ENCODE data around the gene RBM11. TPM values are rescaled to one million over a fixed set of nuclear protein-coding genes. Genes with fewer than 3 reads are reported as not detected.
A peak's percentile ranks its signal among the peaks of the same experiment; 100 is the strongest.
"Not testable (repeated sequence)": the region's sequence is repeated elsewhere in the genome, so short reads cannot be mapped to it uniquely, and the experiment has no call there.

The RBM11 gene
- total RNA-seq = 1.6 TPM in 2 replicates

GRCh38 chr21:14215971-14216641 lies at the start of gene RBM11:
TSS of gene RBM11 (plus strand) at chr21:14216157. CDS start at chr21:14216187, 30 bp downstream.
- intact Hi-C loops (cut with micrococcal nuclease) = loop anchor here (1.0 to 5.0 kb wide), 2 partner anchors 167 to 1516 kb away; partner anchors contain the start of gene HSPA13
- DNase-seq (peak; percentile 74), ATAC-seq (ENCODE audit: low read depth) (peak; percentile 97)
- peaks cover 11% of the 10 kb centered on the region for H3K27me3 Mint-ChIP-seq
- peaks cover 1% of the 10 kb centered on the region for H3K36me3 Mint-ChIP-seq (ENCODE audit: low read depth)
- peaks cover 7% of the 10 kb centered on the region for H3K4me1 Mint-ChIP-seq
- TF ChIP-seq CTCF (IDR thresholded peaks at IDR 0.05) = no peak
- H3K4me3 Mint-ChIP-seq = peak within 1 kb of the TSS; percentile 88
- H3K9me3 Mint-ChIP-seq = no peaks in the 10 kb centered on the region
- H3K27ac Mint-ChIP-seq = no peak within 1 kb of the TSS
- POLR2A ChIA-PET = interaction anchor here (0.7 kb wide), 1 partner anchor 166 kb away, joined by 4 read pairs; no protein-coding TSS in a partner anchor
- CTCF ChIA-PET = no interaction called here

- ATAC-seq (ENCODE audit: low read depth); H3K27me3 Mint-ChIP-seq; H3K9me3 Mint-ChIP-seq; DNase-seq; H3K4me3 Mint-ChIP-seq; CTCF ChIA-PET; intact Hi-C loops (cut with micrococcal nuclease); H3K4me1 Mint-ChIP-seq; H3K36me3 Mint-ChIP-seq (ENCODE audit: low read depth); H3K27ac Mint-ChIP-seq; POLR2A ChIA-PET: not testable (repeated sequence)
Observed at GRCh38 chr21:14166463-14167223, 49.3 kb upstream of the RBM11 start.

GRCh38 chr21:14206222-14206621 lies 9.7 kb upstream of the RBM11 start:
- Mint-ChIP-seq H3K27me3 (peaks cover 1% of the 10 kb centered on the region), H3K27ac (no peak overlapping the region), H3K9me3 (no peaks in the 10 kb centered on the region), H3K4me3 (no peak overlapping the region), H3K4me1 (no peaks in the 10 kb centered on the region), H3K36me3 (ENCODE audit: low read depth) (no peaks in the 10 kb centered on the region)
- POLR2A ChIA-PET = no interaction called here
- CTCF ChIA-PET = no interaction called here
- TF ChIP-seq CTCF (IDR thresholded peaks at IDR 0.05) = no peak
- intact Hi-C loops (cut with micrococcal nuclease) = no loop called here
- no peak for ATAC-seq (ENCODE audit: low read depth)
- no peak for DNase-seq

- ChIA-PET CTCF (no interaction called here), POLR2A (no interaction called here)
- DNase-seq (no peak), ATAC-seq (ENCODE audit: low read depth) (no peak)
- TF ChIP-seq CTCF (IDR thresholded peaks at IDR 0.05) = no peak
- Mint-ChIP-seq H3K4me3 (no peak within 1 kb of the TSS), H3K27me3 (peaks cover 6% of the 10 kb centered on the region), H3K36me3 (ENCODE audit: low read depth) (no peaks in the 10 kb centered on the region), H3K4me1 (peaks cover 1% of the 10 kb centered on the region), H3K27ac (no peak within 1 kb of the TSS), H3K9me3 (no peaks in the 10 kb centered on the region)
- intact Hi-C loops (cut with micrococcal nuclease) = no loop called here
Observed at GRCh38 chr21:14210738-14211137, 5.2 kb upstream of the RBM11 start, which contains the start of gene LIPI. TSS of gene LIPI (minus strand) at chr21:14210955. CDS start at chr21:14210845, 110 bp downstream.

- intact Hi-C loops (cut with micrococcal nuclease) = no loop called here
- no peak overlapping the region for H3K4me3 Mint-ChIP-seq
- no peaks in the 10 kb centered on the region for H3K9me3 Mint-ChIP-seq
- ChIA-PET CTCF (no interaction called here), POLR2A (no interaction called here)
- ATAC-seq (ENCODE audit: low read depth) (no peak), DNase-seq (no peak)
- peaks cover 1% of the 10 kb centered on the region for H3K36me3 Mint-ChIP-seq (ENCODE audit: low read depth)
- peaks cover 10% of the 10 kb centered on the region for H3K27me3 Mint-ChIP-seq
- H3K4me1 Mint-ChIP-seq = peaks cover 7% of the 10 kb centered on the region
- no peak for TF ChIP-seq CTCF (IDR thresholded peaks at IDR 0.05)
- no peak overlapping the region for H3K27ac Mint-ChIP-seq
Observed at GRCh38 chr21:14213164-14213563, 2.8 kb upstream of the RBM11 start.

All from activated B cell treated with CpG ODN at 0.5 μM for 24 hours (primary cell).